ENCODE data around the gene ATG16L2. TPM values are rescaled to one million over a fixed set of nuclear protein-coding genes. Genes with fewer than 3 reads are reported as not detected.

ATG16L2 gene
- total and polyA plus RNA-seq, 4 donors: 4.7 to 17.8 (median 7.4) TPM

- no peak overlapping the region for H3K9ac ChIP-seq (ENCODE audit: low read depth in 1 of 2, low read length in 2 of 2)
- H3K27me3 ChIP-seq (ENCODE audit: control insufficient read depth in 4 of 4, insufficient read depth in 4 of 4, low read length in 3 of 4): no peaks in the 10 kb centered on the region
- no peak for TF ChIP-seq NR2F2 (IDR thresholded peaks at IDR 0.05)
- no peak for TF ChIP-seq JUND (IDR thresholded peaks at IDR 0.05)
- no peak for TF ChIP-seq MAX (IDR thresholded peaks at IDR 0.05)
- no peak for TF ChIP-seq YY1 (IDR thresholded peaks at IDR 0.05)
- no peak for TF ChIP-seq SP1 (IDR thresholded peaks at IDR 0.05)
- no peak for TF ChIP-seq REST (IDR thresholded peaks at IDR 0.05)
- no peak for TF ChIP-seq RXRA (IDR thresholded peaks at IDR 0.05)
- no peak for TF ChIP-seq EGR1 (IDR thresholded peaks at IDR 0.05; ENCODE audit: low read depth in 2 of 2)
- no peak for TF ChIP-seq ZBTB33 (IDR thresholded peaks at IDR 0.05)
- no peak for TF ChIP-seq HNF4G (IDR thresholded peaks at IDR 0.05)
- no peak for TF ChIP-seq FOXA1 (IDR thresholded peaks at IDR 0.05)
- TF ChIP-seq GABPA (IDR thresholded peaks at IDR 0.05 in 1 of 2, conservative IDR thresholded peaks at IDR 0.05 in 1 of 2): no peak
- TF ChIP-seq TAF1 (conservative IDR thresholded peaks at IDR 0.05): no peak
- H3K4me1 ChIP-seq (ENCODE audit: control insufficient read depth in 4 of 4, insufficient read depth in 4 of 4, low read length in 3 of 4): no peaks in the 10 kb centered on the region
- DNase-seq (ENCODE audit: low spot score): no peak
- peaks cover 0 to 12% (median 8%) of the 10 kb centered on the region in 4 donors for H3K36me3 ChIP-seq (ENCODE audit: control insufficient read depth in 4 of 4, insufficient read depth in 3 of 4, low read depth in 1 of 4, low read length in 3 of 4)
- WGBS: 98% methylated on average over 5 of the region's 5 CpGs
- H3K4me3 ChIP-seq (ENCODE audit: low read depth in 1 of 3, low read length in 3 of 3): no peak overlapping the region
- no peaks in the 10 kb centered on the region for H3K9me3 ChIP-seq (ENCODE audit: control insufficient read depth in 4 of 4, low read length in 3 of 4)
- H3K27ac ChIP-seq (ENCODE audit: low read depth in 1 of 2, low read length in 2 of 2): no peak overlapping the region
Observed at GRCh38 chr11:72867970-72868369, 53.8 kb downstream of the ATG16L2 start.

GRCh38 chr11:72869831-72870230, 55.6 kb downstream of the ATG16L2 start:
- H3K27ac ChIP-seq (ENCODE audit: low read depth in 1 of 2, low read length in 2 of 2): no peak overlapping the region
- H3K9ac ChIP-seq (ENCODE audit: low read depth in 1 of 2, low read length in 2 of 2): no peak overlapping the region
- no peaks in the 10 kb centered on the region for H3K4me1 ChIP-seq (ENCODE audit: control insufficient read depth in 4 of 4, insufficient read depth in 4 of 4, low read length in 3 of 4)
- no peaks in the 10 kb centered on the region for H3K27me3 ChIP-seq (ENCODE audit: control insufficient read depth in 4 of 4, insufficient read depth in 4 of 4, low read length in 3 of 4)
- WGBS: 55% methylated on average over 4 of the region's 4 CpGs
- H3K36me3 ChIP-seq (ENCODE audit: control insufficient read depth in 4 of 4, insufficient read depth in 3 of 4, low read depth in 1 of 4, low read length in 3 of 4): peaks cover 0 to 11% (median 11%) of the 10 kb centered on the region in 4 donors
- no peaks in the 10 kb centered on the region for H3K9me3 ChIP-seq (ENCODE audit: control insufficient read depth in 4 of 4, low read length in 3 of 4)
- DNase-seq (ENCODE audit: low spot score): no peak
- no peak for TF ChIP-seq ZBTB33 (IDR thresholded peaks at IDR 0.05)
- no peak for TF ChIP-seq ATF3 (IDR thresholded peaks at IDR 0.05)
- TF ChIP-seq MAX (IDR thresholded peaks at IDR 0.05): no peak
- no peak for TF ChIP-seq JUND (IDR thresholded peaks at IDR 0.05)
- TF ChIP-seq HNF4A (conservative IDR thresholded peaks at IDR 0.05): no peak
- TF ChIP-seq REST (IDR thresholded peaks at IDR 0.05): no peak
- TF ChIP-seq RAD21 (IDR thresholded peaks at IDR 0.05): no peak
- no peak for TF ChIP-seq FOXA2 (IDR thresholded peaks at IDR 0.05)
- no peak for TF ChIP-seq NR2F2 (IDR thresholded peaks at IDR 0.05)
- no peak for TF ChIP-seq CTCF (IDR thresholded peaks at IDR 0.05; ENCODE audit: low read depth, low read length, missing input control)
- no peak for TF ChIP-seq HNF4G (IDR thresholded peaks at IDR 0.05)
- TF ChIP-seq RXRA (IDR thresholded peaks at IDR 0.05): no peak
- no peak for TF ChIP-seq YY1 (IDR thresholded peaks at IDR 0.05)
- no peak for TF ChIP-seq GABPA (IDR thresholded peaks at IDR 0.05 in 1 of 2, conservative IDR thresholded peaks at IDR 0.05 in 1 of 2)
- no peak overlapping the region for H3K4me3 ChIP-seq (ENCODE audit: low read depth in 1 of 3, low read length in 3 of 3)

All from liver (tissue), 9 donors.